Stimulated activated CD8-positive, alpha-beta memory T cell treated with anti-CD3 and anti-CD28 coated beads, Interleukin-4, amount 100 ng/mL, for 4 hours (primary cell): ENCODE results near the gene TEKTIP1.
A peak's percentile ranks its signal among the peaks of the same experiment; 100 is the strongest.

Source experiments
- DNase-seq, 2 donors: peaks; one replicate each; pipeline ENCODE4 v3.0.0-alpha.2; 2020; ENCODE audit warnings: low read depth in 2 of 2, low spot score in 1 of 2

The TEKTIP1 gene

GRCh38 chr19:3536429-3537100 is 2.4 kb upstream of the TEKTIP1 start:
- no peak for DNase-seq

GRCh38 chr19:3537101-3537437 is 1.9 kb upstream of the TEKTIP1 start:
- DNase-seq: no peak

DNA sequence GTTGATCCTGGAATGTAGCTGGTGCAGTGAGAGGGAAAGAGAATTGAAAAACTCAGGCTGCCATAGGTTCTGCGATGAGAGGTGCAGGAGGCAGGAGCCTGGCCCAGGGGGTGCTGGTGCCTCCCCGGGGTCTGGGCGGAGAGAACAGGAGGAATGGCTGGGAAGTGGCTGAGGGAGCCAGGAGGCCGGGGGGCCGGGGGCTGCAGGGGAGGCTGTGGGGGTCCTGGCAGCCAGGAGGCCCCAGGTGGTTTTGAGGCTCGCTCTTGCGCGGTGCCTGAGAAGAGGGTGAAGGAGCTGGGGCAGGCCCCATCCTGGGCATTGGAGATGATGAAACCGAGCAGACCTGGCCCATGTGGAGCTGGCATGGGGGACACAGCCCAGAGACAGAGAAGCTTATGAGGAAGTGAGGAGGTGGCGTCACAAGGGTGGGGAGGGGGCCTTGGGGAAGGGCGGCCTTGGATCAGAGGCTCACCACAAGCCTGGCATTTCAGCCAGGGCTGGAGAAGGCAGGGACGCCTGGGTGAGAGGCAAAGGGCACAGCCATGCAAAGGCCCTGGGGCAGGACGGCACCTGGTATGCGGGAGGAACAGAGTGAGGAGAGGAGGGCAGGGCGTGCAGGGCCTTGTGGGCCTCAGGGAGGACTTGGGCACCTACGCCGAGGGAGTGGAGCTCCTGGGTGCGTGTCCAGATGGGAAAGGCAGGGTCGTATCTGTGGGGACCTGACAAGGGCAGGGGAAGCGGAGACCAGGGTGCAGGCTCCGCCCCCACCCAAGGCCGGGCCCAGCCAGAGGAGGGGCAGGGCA is 1.3 kb upstream of the TEKTIP1 start:
- no peak for DNase-seq

DNA sequence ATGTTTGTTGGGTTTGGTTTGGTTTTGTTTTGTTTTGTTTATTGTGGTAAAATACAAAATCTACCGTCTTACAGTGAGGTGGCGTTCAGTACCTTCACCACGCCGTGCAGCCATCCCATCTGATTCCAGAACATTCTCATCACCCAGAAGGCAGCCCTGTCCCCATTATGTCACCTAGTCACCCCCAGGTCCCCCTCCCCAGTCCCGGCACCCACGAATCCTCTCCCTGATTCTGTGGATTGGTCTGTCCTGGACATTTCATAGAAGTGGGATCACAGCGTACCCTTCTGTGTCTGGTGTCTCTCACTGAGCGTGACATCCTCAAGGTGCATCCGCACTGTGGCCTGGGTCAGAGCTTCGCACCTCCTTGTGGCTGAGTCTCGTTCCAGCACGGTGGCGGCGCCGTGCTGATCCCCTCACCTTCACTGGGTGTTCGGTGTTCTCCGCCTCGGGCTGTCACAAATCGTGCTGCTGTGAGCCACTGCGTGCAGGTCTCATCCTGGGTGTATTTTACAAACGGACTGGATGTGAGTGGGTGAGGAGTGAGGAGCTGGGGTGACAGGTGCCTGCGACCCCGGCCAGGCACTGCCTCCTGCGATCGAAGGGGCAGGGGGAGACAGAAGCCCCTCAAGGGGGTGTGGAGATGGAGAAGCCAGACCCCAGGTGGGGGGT is 580 bp upstream of the TEKTIP1 start:
- DNase-seq: no peak

DNA sequence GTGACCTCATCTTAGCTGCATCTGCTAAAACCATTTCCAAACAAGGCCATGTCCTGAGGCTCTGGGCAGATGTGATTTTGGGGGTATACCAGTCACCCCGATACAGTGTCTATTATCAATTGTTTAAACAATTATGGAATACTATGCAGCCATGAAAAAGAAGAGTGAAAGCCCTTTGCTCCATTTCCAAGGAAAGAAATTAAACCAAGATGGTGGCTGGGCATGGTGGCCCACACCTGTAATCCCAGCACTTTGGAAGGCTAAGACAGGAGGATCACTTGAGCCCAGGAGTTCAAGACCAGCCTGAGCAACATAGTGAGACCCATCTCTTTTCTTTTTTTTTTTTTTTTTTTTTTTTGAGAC is 763 bp downstream of the TEKTIP1 start:
- DNase-seq: no peak

DNA sequence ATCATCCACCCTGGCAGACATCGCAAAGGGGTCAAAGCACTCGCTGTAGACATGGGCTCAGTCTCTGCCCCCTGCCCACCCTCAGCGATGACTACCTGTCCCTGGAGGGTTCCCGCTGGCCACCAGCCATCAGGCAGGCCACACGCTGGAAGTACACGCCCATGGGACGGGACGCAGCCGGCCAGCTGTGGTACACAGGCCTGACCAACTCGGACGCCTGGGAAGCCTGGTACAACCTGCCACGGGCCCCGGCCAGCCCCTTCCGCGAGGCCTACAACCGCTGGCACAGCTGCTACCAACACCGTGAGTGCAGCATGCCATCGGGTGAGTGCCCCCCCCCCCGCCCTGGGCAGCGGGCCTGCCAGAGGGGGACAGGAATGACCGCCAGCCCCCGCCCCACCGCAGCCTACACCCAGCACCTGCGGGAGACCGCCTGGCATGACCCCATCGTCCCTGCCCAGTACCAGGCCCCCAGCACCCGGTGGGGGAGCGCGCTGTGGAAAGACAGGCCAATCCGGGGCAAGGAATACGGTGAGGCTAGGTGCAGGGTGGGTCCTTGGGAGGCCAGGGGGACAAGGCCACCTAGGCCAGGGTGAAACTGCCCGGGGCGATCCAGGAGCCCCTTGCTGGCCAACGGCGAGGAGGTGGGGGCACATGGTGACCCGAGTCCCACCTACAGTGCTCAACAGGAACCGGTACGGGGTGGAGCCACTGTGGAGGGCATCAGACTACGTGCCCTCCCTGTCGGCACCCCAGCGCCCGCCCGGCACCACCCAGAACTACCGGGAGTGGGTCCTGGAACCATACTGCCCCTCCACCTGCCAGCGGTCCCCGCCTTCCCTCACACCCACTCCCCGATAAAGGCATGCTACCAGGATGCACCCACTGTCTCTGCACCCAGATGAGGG is 4.4 kb downstream of the TEKTIP1 start:
- DNase-seq: no peak

GRCh38 chr19:3544058-3544376 is 5.0 kb downstream of the TEKTIP1 start:
- no peak for DNase-seq

DNA sequence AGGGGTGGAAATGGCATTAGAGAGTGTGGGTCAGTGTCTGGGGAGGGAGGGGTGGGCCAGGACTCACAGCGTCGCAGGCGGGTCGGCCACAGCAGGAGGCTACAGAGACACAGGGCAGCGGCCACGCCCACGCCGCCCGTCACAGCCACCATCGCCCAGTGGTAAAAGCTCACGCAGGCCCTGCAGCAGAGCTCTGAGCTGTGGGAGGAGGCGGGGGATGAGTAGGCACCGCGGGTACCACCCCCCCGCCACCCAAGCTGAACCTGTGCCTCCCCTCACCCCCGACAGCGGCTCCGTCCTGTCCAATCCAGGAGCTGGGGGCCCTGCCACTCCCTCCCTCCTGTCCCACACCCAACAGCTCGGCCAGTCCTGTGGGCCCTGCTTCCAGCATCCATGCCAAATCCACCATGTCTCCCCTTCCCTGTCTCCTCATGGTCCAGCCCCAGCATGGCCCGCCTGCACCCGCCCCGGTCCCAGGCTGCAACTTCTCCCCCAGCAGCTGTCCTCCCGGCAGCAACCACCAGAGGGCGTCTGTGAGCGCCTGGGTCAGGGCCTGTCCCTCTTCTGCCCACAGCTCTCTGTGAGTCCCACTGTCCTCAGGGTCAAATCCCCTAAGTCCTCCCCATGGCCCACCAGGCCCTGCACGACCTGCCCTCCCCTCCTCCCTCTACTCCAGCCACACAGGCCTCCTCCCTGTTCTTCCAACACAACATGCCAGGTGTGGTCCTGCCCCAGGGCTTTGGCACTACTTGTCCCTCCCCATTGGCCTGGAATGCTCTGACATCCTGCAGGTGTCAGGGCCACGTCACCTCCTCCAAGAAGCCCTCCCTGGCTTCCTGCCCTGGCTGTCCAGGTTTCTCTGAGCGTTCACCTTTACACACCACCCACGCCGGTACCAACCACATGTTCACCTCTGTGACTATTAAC is 6.0 kb downstream of the TEKTIP1 start:
- DNase-seq: peak; percentile 42 to 70

- no peak for DNase-seq
These were observed 6.7 kb downstream of the TEKTIP1 start for GRCh38 chr19:3545669-3546034.

GRCh38 chr19:3546119-3546518 is 7.1 kb downstream of the TEKTIP1 start:
- DNase-seq: no peak

DNA sequence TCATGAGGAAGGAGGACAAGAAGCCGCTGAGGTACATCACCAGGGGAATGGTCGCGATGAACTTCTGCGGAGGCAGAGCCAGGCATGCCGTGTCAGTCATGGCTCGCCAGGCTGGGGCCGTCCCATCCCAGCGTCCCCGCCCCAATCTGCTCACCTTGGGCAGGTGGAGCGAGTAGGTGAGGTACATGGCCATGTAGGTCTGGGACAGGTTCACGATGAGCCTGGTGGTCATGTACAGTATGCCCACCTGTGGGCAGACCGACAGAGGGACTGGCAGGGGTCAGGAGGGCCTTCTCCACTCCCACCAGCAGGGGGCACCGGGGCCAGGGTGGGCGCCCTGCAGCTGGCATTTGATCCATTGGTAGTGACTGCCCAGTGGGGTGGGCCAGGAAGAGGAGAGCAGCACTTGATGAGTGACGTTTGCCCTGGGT is 8.3 kb downstream of the TEKTIP1 start:
- no peak for DNase-seq

DNA sequence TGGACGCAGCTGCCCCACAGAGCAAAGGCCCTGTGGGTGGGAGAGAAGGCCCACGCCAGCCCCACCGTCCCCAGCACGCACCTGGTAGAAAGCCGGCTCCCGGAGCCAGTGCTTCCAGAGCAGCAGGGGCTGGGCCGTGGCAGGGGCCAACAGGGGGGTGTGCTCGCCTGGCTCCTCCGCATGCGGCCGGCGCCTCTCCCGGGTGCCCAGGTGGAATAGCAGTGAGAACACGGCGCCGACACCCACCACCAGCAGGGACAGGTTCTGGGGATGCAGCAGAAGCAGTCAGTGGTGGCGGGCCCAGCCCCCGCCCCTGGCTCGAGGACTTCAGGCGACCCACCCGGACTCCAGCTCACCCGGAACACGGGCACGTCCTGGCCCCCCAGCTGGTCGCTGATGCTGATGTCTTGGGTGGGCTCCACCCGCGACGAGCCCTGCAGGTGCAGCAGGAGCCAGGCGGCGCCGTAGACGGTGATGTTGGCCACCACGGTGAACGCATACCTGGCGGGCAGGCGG is 8.9 kb downstream of the TEKTIP1 start:
- no peak for DNase-seq

- no peak for DNase-seq
These were observed 9.6 kb downstream of the TEKTIP1 start for GRCh38 chr19:3548606-3549005.

DNA sequence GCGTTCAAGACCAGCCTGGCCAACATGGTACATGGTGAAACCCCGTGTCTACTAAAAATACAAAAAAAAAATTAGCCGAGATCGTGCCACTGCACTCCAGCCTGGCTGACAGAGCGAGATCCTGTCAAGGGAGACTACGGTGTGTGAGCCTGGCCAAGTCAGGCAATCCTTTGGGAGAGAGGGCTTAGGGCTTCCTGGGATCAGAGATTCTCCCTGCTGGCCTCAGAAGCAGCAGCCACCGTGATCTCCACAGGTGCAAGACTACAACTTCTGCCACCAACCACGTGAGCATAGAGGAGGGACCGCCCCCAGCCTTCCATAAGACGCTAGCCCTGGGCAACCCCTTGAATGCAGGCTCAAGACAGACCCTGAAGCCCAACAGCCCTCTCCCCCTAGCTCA is 10.8 kb downstream of the TEKTIP1 start:
- no peak for DNase-seq

GRCh38 chr19:3550947-3551791 is 12.2 kb downstream of the TEKTIP1 start:
- no peak for DNase-seq

GRCh38 chr19:3551792-3552095 is 12.8 kb downstream of the TEKTIP1 start:
- no peak for DNase-seq

DNA sequence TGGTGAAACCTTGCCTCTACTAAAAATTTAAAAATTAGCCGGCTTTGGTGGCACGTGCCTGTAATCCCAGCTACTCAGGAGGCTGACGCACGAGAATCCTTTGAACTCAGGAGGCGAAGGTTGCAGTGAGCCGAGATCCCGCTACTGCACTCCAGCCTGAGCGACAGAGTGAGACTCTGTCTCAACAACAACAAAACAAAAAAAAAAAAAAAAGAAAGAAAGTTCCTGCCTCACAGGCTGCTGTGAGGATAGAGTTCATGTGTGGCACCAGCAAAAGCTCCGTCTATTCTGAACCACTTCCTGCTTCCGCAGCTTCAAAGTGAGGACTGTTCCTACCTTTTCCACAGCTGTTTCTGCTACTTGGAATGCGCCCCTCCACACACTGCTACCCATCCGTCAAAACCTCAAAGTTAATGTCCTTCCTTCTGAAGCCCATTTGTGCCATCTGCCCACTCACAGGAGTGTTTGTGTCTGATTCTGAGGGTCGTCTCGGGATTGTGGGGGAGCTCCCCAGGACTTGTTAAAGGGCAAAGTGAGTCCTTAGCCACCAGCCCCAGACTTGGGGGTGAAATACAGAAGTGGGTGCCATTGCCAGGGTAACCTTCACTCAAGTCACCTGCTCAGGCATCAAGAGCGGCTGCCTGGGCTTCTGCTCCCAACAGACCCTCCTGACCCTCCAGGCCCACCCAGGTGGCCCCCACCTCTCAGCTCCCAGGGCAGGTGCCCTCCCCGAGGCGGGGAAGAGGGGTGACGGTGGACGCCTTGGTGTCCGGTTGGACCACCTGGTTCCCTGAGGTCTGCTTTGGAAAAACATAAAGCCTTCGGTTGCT is 15.5 kb downstream of the TEKTIP1 start:
- no peak for DNase-seq

DNA sequence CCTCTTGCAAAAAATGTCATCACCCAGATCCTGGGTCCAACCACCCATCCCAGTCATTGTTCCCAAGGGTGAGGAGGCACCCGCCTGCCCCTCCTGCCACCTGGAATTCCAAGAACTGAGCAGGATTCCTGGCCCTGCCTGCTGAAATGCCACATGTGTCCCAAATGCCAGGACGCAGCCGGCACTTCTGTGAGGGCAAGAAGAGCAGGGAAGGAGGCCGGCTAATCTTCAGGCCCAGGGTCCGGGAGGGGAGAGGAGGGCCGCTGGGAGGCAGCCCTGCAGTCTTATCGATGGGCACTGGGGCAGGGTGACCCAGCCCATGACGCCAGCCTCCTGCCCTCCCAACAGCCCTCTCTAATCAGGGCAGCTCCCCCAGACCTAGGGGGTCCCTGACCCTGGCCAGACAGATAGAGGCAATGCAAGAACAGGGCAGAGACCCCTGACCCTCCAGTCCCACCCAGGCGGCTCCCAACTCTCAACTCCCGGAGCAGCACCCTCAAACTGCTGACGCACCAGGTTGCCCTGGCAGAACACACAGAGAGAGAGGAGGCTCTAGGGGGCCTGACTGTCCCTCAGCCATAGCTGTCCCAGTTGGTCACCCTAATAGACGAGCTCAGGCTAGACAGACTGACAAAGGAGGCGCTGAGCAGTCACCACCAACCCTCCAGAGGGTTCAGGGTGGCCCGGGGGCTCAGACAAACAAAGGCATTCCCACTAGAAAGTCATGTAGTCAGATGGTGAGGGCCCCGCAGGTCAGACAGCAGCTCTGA is 16.9 kb downstream of the TEKTIP1 start:
- DNase-seq: no peak
